Activated naive CD4-positive, alpha-beta T cell treated with anti-CD3 and anti-CD28 coated beads for 36 hours (primary cell): Measurements from ENCODE around the gene ARHGEF19. TPM values are rescaled to one million over a fixed set of nuclear protein-coding genes. Genes with fewer than 3 reads are reported as not detected.
A peak's percentile ranks its signal among the peaks of the same experiment; 100 is the strongest.
"Not testable (repeated sequence)": the region's sequence is repeated elsewhere in the genome, so short reads cannot be mapped to it uniquely, and the experiment has no call there.

ENCODE experiments used
- CTCF ChIA-PET: fragments of 350-600 bp; sonication (Branson Sonifier 250); formaldehyde crosslinking; loops from one replicate; lab custom pipeline; 2021; ENCODE audit warnings: antibody characterized with exemption; lab: Charles Lee
- DNase-seq: peaks from one replicate; pipeline ENCODE4 v3.0.0-alpha.2; 2020
- H3K27ac Mint-ChIP-seq: one replicate; pipeline ENCODE4 v1.8.0; 2021; ENCODE audit warnings: mild to moderate bottlenecking, mixed read lengths
- H3K27me3 Mint-ChIP-seq: one replicate; pipeline ENCODE4 v1.8.0; 2021; ENCODE audit warnings: low read depth, mixed read lengths
- H3K36me3 Mint-ChIP-seq: one replicate; pipeline ENCODE4 v1.8.0; 2021; ENCODE audit warnings: low read depth, mixed read lengths
- H3K4me1 Mint-ChIP-seq: one replicate; pipeline ENCODE4 v1.8.0; 2021; ENCODE audit warnings: low read depth, mixed read lengths
- H3K4me3 Mint-ChIP-seq: one replicate; pipeline ENCODE4 v1.8.0; 2021; ENCODE audit warnings: mild to moderate bottlenecking, moderate library complexity, mixed read lengths
- H3K9me3 Mint-ChIP-seq: one replicate; pipeline ENCODE4 v1.8.0; 2021; ENCODE audit warnings: mixed read lengths
- intact Hi-C: fragments of 100-400 bp; cut with micrococcal nuclease; formaldehyde crosslinking; loops from one replicate; pipeline ENCODE4 v1.15.1; 2023
- total RNA-seq, 2 experiments: library from RNA; stranded (reverse); gene quantifications; one replicate each; pipeline ENCODE4 v1.2.3, GENCODE V29; 2021

The ARHGEF19 gene
- total RNA-seq, 2 experiments from 2014 or later, result 5.3 to 5.9 TPM

DNA sequence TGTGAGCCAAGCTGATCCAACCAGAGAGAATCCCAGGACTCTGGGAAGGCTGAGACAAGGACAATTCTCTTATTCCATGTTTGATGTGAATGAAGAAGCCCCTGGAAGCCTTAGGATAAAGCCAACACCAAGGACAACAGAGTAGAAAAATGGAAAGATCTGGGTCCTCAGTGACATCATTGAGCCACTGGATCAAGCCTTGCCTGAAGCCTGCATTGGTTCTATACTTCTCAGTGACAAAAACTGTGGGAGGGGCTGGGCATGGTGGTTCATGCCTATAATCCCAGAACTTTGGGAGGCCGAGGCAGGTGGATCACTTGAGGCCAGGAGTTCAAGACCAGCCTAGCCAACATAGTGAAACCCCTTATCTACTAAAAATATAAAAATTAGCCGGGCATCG, 15.6 kb downstream of the ARHGEF19 start:
- no peaks in the 10 kb centered on the region for H3K27me3 Mint-ChIP-seq
- CTCF ChIA-PET, result interaction anchor here (1.9 kb wide), 1 partner anchor 124 kb away, joined by 4 read pairs; the partner anchor contains the start of gene FAM131C
- no peak overlapping the region for H3K27ac Mint-ChIP-seq

DNA sequence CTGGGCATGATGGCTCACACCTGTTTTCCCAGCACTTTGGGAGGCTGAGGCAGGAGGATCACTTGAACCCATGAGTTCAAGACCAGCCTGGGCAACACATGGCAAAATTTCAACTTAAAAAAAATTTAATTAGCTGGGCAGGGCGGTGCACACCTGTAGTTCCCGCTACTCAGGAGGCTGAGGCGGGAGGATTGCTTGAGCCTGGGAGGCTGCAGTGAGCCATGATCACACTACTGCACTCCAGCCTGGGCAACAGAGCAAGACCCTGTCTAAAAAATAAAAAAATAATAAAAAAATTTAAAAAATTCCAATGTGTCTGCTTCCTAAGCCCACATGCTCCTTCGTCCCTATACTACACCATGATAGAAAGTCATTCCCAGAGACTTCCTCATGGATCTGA, 16.3 kb downstream of the ARHGEF19 start:
- CTCF ChIA-PET, H3K4me1 Mint-ChIP-seq, H3K27ac Mint-ChIP-seq, intact Hi-C loops, H3K4me3 Mint-ChIP-seq, H3K27me3 Mint-ChIP-seq, DNase-seq, H3K36me3 Mint-ChIP-seq, H3K9me3 Mint-ChIP-seq: not testable (repeated sequence)

More for the DNA sequence above, 15.6 kb downstream of the ARHGEF19 start:
- H3K36me3 Mint-ChIP-seq, result peaks cover 1% of the 10 kb centered on the region
- no peak for DNase-seq
- H3K4me1 Mint-ChIP-seq, result peaks cover 6% of the 10 kb centered on the region
- intact Hi-C loops, result no loop called here
- H3K4me3 Mint-ChIP-seq, result no peak overlapping the region
- no peaks in the 10 kb centered on the region for H3K9me3 Mint-ChIP-seq

DNA sequence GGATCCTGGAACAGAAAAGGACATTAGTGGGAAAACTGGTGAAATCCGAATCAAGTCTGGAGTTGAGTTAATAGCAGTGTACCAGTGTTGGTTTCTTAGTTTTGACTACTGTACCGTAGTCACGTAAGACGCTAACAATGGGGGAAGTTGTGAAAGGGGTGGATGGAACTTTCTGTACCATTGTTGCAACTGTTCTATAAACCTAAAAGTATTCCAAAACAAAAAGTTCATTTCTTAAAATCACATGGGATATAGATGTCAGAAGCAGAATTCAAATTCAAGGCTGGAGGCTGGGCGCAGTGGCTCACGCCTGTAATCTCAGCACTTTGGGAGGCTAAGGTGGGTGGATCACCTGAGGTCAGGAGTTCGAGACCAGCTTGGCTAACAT, 16.9 kb downstream of the ARHGEF19 start:
- CTCF ChIA-PET, result no interaction called here
- peaks cover 1% of the 10 kb centered on the region for H3K36me3 Mint-ChIP-seq
- no peaks in the 10 kb centered on the region for H3K27me3 Mint-ChIP-seq
- H3K4me3 Mint-ChIP-seq, result no peak overlapping the region
- H3K27ac Mint-ChIP-seq, result no peak overlapping the region
- peaks cover 6% of the 10 kb centered on the region for H3K4me1 Mint-ChIP-seq
- H3K9me3 Mint-ChIP-seq, result no peaks in the 10 kb centered on the region
- no peak for DNase-seq
- intact Hi-C loops, result no loop called here

DNA sequence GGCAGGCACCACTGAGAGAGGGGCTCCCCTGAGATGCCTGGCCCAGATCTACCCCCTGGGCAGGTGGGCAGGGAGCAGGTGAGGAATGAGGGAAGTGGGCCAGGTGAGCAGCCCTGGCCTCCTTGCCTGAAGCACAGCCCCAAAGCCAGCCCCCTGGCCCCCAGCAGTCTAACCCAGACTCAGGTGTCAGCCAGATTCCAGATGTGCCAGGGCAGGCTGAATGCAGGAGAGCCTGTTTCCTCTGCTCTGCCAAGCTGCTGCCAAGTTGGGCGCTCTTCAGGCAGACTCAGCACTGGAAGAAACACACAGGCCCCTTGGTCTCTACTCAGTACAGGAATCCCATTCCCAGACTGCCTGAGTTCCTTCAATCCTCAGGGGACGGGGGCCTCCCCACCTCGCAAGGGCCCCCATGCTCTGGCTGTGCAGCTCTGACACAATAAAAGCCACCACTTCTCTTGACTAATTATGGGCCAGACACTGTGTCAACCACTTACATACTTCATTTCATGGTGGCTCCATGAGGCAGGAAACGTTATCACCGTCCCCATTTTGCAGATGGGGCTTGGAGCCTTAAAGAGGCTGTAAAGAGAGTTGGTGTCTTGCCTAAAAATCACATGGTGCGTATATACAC, 20.4 kb downstream of the ARHGEF19 start:
- DNase-seq, result no peak
- H3K27ac Mint-ChIP-seq, result no peak overlapping the region
- no peaks in the 10 kb centered on the region for H3K4me1 Mint-ChIP-seq
- intact Hi-C loops, result no loop called here
- no peak overlapping the region for H3K4me3 Mint-ChIP-seq
- no peaks in the 10 kb centered on the region for H3K27me3 Mint-ChIP-seq
- CTCF ChIA-PET, result interaction anchor here (10.6 kb wide), 1 partner anchor 111 kb away, joined by 243 read pairs; no protein-coding TSS in a partner anchor
- peaks cover 1% of the 10 kb centered on the region for H3K36me3 Mint-ChIP-seq
- H3K9me3 Mint-ChIP-seq, result no peaks in the 10 kb centered on the region

DNA sequence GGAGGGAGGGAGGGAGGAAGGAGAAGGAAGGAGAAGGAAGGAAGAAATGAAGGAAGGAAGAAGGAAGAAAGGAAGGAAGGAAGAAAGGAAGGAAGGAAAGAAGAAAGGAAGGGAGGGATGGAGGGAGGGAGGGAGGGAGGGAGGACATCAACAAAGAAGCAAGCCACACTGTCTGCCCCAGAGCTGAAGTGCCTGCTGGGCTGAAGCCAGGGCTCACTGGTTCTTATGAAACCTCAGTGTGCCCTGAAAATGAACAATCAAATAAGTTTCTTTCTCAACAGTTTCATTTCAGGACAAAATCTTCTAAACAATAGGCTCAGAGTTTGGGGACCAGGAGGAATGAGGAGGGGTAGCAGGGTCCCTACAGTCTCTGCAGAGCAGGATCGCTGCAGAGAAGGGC, 21.1 kb downstream of the ARHGEF19 start:
- no peaks in the 10 kb centered on the region for H3K27me3 Mint-ChIP-seq
- no peaks in the 10 kb centered on the region for H3K9me3 Mint-ChIP-seq
- no peak overlapping the region for H3K4me3 Mint-ChIP-seq
- no peaks in the 10 kb centered on the region for H3K36me3 Mint-ChIP-seq
- no peaks in the 10 kb centered on the region for H3K4me1 Mint-ChIP-seq
- no peak overlapping the region for H3K27ac Mint-ChIP-seq
- no peak for DNase-seq
- CTCF ChIA-PET, result interaction anchor here (1.7 to 10.6 kb wide), 2 partner anchors 110 to 183 kb away, joined by 4 to 243 read pairs; no protein-coding TSS in a partner anchor
- intact Hi-C loops, result no loop called here

DNA sequence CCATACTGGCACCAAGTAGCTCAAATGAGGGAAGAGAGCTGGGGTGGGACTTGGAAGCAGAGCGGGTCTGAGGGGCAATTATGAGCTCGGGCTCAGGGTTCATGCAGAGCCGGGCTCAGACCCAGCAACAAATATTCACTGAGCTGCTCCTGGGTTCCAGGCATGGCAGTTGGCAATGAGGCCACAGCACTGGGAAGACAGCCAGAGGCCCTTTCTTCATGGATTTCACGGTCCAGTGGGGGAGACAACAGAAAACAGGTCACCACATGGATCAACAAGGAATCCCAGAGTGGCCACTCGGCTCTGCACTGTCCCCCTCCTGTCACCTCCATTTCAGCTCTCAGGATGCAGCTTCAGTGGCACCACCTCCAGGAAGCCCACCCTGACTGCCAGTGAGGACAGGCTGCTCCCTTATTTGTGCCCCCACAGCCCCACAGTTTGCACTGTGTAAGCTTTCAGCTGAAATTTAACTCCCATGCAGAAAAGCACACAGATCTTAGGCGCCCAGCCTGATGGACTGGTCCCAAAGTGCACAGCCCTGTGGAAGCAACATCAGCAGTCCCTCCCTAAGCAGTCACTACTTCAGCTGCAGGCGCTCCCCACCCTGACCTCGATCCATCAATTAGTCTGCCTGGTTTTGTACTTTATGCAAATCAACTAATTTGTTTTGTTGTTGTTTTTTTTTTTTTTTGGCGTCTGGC, 22.4 kb downstream of the ARHGEF19 start:
- Mint-ChIP-seq H3K4me1 (no peaks in the 10 kb centered on the region), H3K4me3 (no peak overlapping the region), H3K36me3 (no peaks in the 10 kb centered on the region), H3K27me3 (no peaks in the 10 kb centered on the region), H3K9me3 (no peaks in the 10 kb centered on the region), H3K27ac (no peak overlapping the region)
- CTCF ChIA-PET, result interaction anchor here (0.6 to 10.6 kb wide), 5 partner anchors 42 to 182 kb away, joined by 3 to 243 read pairs (median 4); partner anchors contain the start of gene FAM131C
- DNase-seq, result no peak
- intact Hi-C loops, result loop anchor here (10.0 kb wide), 1 partner anchor 395 kb away; no protein-coding TSS in a partner anchor

DNA sequence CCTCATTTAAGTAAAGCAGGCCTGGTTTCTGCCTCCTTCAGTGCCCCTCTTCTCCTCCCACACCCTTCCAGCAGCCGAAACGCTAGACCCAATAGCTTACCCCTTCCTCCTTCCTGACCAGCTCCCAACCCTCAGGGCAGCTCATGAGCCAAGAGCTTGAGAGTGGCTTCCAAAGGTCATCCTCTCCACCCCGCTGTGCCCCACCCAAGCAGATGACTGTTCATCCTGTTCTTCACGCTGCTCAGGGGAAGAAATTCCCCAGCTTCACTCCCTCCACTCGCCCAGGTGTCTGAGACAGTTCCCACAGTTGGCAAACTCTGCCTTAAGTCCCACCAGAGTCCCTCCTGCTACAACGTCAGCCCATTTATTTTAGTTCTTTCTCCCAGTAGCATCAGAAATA, 23.4 kb downstream of the ARHGEF19 start:
- Mint-ChIP-seq H3K4me3 (no peak overlapping the region), H3K9me3 (no peaks in the 10 kb centered on the region), H3K4me1 (no peaks in the 10 kb centered on the region), H3K27ac (no peak overlapping the region), H3K27me3 (no peaks in the 10 kb centered on the region), H3K36me3 (no peaks in the 10 kb centered on the region)
- CTCF ChIA-PET, result interaction anchor here (0.6 to 10.6 kb wide), 6 partner anchors 35 to 181 kb away, joined by 3 to 243 read pairs (median 3); partner anchors contain the start of gene FAM131C
- intact Hi-C loops, result loop anchor here (10.0 kb wide), 1 partner anchor 394 kb away; no protein-coding TSS in a partner anchor
- no peak for DNase-seq

DNA sequence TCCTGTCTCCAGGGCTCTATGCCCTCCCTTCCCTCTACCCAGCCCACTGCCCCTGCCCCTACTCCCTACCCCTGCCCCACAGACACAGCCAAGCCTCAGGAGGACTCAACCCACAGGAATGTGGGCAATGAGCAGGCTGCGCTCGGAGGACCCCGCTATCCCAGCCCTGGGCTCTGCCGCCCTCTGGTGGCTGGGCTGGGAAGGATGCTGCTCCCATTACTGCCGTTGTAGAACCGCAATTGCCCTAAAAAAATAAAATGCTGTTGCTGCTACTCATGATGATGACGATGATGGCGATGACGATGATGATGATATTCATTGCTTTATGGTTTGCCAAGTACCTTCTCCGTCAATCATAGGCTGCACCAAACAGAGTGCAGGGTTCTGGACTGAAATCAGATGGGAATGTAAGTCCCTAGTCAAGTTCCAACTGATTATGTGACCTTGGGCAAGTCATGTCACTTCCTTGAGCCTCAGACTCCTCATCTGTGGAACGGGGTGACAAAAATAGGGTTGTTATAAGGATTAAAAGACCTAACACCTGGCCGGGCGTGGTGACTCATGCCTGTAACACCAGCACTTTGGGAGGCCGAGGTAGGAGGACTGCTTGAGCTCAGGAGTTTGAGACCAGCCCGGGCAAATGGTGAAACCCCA, 24.6 kb downstream of the ARHGEF19 start:
- no peak overlapping the region for H3K4me3 Mint-ChIP-seq
- H3K4me1 Mint-ChIP-seq, result no peaks in the 10 kb centered on the region
- no peaks in the 10 kb centered on the region for H3K27me3 Mint-ChIP-seq
- H3K27ac Mint-ChIP-seq, result no peak overlapping the region
- no peaks in the 10 kb centered on the region for H3K36me3 Mint-ChIP-seq
- intact Hi-C loops, result loop anchor here (1.0 to 10.0 kb wide), 4 partner anchors 56 to 393 kb away; no protein-coding TSS in a partner anchor
- CTCF ChIA-PET, result interaction anchor here (0.5 to 10.6 kb wide), 9 partner anchors 12 to 396 kb away, joined by 3 to 243 read pairs (median 4); partner anchors contain the start of gene FAM131C
- H3K9me3 Mint-ChIP-seq, result no peaks in the 10 kb centered on the region
- peak; percentile 81 for DNase-seq

DNA sequence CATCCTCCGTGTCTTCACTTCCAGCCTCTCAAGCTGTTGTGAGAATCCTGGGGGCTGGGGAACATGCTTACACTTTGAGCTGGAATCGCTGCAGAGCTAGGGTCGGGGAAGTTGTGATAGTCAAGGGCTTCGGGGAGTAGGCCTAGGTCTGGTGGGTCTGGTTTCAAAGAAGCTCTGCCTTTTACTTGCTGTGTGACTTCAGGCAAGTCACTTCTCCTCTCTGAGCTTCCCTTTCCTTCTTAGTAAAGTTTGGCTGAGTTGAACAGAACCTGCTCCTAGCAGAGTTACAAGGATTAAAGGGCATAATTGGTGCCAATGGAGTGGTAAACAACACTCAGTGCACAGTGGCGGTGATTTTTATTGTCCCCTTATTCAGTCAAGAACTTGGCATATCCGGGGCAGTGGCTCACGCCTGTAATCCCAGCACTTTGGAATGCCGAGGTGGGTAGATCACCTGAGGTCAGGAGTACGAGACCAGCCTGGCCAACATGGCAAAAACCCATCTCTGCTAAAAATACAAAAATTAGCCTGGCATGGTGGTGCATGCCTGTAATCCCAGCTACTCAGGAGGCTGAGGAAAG, 25.7 kb downstream of the ARHGEF19 start:
- Mint-ChIP-seq H3K4me3 (no peak overlapping the region), H3K9me3 (no peaks in the 10 kb centered on the region), H3K36me3 (no peaks in the 10 kb centered on the region), H3K27ac (no peak overlapping the region), H3K27me3 (no peaks in the 10 kb centered on the region), H3K4me1 (no peaks in the 10 kb centered on the region)
- CTCF ChIA-PET, result interaction anchor here (0.6 to 10.6 kb wide), 11 partner anchors 13 to 395 kb away, joined by 3 to 243 read pairs (median 4); partner anchors contain the start of gene FAM131C
- DNase-seq, result no peak
- intact Hi-C loops, result loop anchor here (1.0 to 10.0 kb wide), 4 partner anchors 58 to 392 kb away; no protein-coding TSS in a partner anchor

DNA sequence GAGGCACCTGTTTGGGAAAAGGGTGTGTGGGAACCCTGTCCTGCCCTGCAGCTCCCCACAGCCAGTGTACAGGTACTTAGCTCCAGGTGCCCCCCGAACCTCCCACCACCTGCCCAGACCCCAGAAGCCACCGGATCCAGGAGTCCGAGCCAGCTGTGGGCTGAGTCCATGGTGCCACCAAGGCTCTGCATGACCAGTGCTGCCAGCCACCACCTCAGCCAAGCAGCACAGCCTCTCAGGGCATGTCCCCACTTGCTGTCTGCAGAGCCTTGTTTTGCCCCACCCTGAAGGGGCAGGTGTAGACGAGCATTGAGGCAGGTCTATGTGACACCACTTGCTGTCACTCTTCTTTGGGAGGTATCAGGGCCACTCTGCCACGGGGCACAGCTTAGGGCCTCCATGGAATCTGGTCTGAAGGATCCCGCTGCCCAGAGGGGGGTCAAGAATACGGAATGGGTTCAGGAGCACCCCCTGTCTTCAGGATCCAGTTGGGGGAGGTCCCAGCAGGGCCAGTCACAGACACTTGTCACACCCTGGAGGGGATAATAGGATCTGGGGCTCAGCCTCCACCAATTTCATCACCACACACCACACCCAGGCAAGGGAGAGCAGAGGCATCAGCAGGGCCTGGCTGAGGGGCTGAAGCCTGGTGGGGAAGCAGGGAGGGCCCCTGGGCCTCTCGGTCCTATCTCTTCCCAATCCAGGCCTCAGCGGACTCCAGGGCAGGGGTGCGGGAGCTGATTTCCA, 27.7 kb downstream of the ARHGEF19 start:
- no peak for DNase-seq
- CTCF ChIA-PET, result interaction anchor here (1.0 to 10.6 kb wide), 2 partner anchors 41 to 103 kb away, joined by 4 to 243 read pairs; no protein-coding TSS in a partner anchor
- H3K4me1 Mint-ChIP-seq, result no peaks in the 10 kb centered on the region
- no peak overlapping the region for H3K27ac Mint-ChIP-seq
- intact Hi-C loops, result loop anchor here (10.0 kb wide), 1 partner anchor 390 kb away; no protein-coding TSS in a partner anchor
- no peaks in the 10 kb centered on the region for H3K9me3 Mint-ChIP-seq
- H3K27me3 Mint-ChIP-seq, result no peaks in the 10 kb centered on the region
- no peak overlapping the region for H3K4me3 Mint-ChIP-seq
- H3K36me3 Mint-ChIP-seq, result no peaks in the 10 kb centered on the region
